ENCODE results near the gene GP1BA.

GP1BA gene

DNA sequence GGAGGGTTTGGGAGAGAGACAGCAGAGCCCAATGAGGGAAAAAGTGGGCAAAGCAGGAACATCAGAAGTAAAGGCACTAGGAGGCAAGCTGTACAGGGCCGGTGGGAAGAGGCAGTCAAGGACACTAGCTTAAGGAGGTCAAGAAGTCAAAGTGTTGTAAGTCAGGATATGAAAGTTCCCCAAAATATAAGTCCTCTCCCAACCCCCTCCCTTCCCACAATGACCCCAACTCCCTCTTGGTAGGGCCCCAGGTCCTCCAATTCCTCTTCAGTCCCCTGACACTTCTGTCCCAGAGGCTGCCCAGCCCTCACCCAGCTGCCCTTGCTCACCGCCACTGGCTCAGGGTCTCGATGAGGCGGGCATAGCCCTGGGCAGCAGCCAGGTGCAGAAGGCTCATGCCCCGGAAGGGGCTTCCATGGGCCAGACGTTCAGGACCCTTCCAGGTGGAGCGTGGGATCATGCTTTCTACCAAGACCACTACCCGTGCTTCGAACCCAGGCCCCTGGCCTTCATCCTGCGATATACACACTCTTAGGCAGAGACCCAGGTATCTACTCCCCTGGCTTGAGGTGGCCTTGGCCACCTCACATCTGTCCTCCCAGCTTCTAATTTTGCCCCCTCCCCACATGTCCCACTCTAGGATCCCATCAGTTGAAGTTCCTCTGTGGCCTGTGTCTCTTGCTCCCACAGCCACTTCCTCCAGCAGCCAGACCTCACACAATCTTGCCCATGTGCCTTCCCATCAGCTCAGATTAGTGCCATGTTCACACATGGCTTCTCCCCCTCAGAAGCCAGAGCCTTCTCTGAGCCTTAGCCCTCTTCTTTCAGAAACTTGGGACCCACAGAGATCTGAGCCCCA, 41.4 kb downstream of the GP1BA start:
- DNase-seq (ENCODE audit: low read depth): no peak

DNA sequence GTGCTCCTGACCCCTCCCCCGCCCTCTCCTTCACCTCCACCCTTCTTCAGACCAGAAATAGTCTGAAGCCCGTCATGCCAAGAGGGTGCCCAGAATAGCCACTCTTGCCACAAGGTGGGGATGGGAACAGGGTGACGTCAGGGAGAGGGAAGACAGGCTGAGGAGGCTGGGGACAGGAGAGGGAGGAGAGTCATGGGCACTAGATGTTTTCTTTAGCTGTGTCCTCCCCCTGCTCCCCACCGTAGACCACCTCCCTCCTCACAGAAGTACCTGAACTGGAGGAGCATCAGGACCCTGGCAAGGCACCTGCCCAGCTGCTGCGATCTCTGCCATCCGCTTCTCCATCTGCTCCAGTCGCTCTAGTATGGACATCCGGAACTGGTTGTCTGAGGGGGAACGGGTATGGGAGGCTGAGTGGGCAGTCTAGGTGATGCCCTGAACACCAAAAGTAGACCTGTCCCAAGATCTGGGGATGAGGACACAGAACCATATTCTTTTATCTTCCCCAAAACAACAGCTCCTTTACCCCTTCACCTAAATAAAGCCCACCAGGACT, 42.1 kb downstream of the GP1BA start:
- no peak for DNase-seq (ENCODE audit: low read depth)

GRCh38 chr17:4978726-4979125, 46.6 kb downstream of the GP1BA start:
- DNase-seq (ENCODE audit: low read depth): no peak

DNA sequence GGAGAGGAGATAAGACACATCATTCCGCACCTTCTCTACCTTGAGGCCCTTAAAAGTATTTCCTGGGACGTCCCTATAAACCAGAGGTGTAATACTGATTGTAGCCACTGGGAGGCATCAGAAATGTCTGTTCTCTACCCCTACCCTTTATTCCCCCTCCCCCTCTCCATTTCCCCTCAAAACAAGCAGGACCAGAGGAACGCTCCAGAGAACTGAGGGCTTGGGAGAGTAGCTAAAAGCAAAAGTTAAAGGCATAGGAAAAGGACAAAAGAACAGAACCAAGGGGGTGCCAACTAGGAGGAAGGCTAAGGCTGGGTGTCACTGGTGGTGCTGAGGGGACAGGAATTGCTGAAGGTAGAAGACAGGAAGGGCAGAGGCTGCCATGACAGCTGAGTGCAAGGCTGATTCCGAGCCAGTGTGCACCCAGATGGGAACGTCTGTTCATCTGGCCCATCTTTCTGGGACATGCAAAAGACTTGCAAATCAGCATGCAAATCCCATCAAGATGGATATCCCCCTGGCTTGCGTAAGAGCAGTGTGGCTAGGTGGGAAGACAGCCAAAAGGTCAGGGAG, 48.7 kb downstream of the GP1BA start:
- DNase-seq (ENCODE audit: low read depth): no peak

DNA sequence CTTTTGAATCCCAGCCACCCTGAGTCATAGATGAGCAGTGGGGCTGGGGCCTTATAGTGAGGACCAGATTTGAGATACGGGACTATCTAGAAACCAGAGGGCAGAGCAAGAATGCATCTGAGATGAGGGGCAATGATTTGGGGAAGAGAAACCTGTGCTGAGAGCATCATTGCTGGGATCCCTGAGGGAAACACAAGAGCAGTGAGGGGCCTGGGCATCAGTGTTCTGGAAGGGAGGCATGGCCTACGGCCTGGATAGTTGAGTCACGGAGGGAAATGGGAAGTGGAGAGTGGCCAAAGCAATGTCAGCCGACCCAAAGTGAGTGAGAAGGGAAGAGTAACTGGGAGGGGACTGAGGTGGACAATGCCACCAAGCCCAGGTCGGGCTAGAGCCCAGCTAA, 50.2 kb downstream of the GP1BA start:
- no peak for DNase-seq (ENCODE audit: low read depth)
